SIG-M5 treated with dmso at 0.1 percent for 504 hours (cell line): ENCODE results near the gene ZMYND11.

ENCODE experiments used
- DNase-seq: peaks from one replicate; lab custom pipeline; 2025; ENCODE audit not compliant: unreplicated experiment; lab: John Stamatoyannopoulos, UW

The ZMYND11 gene

DNA sequence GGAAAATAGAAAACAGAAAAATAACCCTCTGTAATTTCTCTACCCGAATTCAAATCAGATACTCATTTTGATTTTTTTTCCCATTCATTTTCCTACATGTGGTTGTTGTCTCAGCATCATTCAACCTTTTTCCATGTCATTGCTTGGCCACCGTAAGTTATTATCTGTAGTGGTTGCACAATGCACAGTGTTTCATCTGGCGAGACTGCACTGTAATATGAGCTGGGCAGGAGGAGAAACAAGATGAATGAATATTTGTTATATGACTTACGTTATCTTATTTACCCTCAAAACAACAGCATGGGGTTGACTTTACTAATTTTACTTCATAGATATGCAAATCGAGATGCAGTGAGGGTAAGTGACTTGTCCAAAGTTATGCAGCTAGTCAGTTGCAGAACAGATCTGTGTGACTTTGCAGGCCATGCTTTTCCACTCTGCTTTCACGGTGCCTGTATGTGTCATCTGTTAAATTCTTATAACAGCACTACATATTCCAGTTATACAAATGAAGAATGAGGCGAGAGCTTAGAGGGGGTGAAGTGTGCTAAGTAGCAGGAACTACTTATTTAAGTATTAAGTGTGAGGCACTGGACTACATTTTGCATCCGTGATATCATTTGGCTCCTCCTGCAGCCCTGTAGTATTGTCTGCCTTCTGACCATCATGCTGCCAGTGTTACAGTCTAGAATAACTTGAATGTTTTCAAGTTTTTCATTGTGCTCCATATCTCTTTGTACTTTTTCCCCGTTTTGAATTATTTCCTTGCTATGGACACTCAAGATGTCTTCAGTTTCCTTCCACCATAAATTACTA, 56.7 kb downstream of the ZMYND11 start:
- no peak for DNase-seq

DNA sequence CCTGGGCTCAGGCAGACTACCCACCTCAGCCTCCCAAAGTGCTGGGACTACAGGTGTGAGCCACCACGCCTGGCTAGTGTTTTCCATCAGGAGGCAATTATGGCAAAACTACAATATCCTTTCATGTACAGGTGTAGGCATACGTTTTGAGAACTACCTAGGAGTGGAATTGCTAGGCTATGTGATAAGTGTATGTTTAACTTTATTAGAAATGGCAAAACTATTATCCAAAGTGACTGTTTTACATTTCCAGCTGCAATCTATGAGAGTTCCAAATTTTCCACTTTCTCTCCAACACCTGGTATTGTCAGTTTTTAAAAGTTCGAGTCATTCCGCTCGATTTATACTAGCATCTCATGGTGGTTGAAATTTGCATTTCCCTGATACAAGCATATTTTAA, 59.0 kb downstream of the ZMYND11 start:
- DNase-seq: no peak

DNA sequence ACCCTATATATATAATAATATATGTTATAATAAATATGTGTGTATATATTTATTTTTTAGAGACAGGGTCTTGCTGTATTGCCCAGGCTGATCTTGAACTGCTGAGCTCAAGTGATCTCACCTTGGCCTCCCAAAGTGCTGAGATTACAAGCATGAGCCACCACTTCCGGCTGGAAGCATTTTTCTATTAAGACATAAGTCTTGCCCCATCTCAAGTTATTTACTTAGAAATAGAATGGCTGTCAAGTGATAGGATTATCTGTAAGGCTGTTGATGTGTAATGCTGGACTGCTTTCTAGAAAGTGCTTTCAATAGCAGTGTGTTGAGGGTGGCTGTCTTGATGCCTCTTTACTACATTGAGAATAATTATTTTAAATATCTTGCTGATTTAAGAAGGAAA, 65.2 kb downstream of the ZMYND11 start:
- no peak for DNase-seq

DNA sequence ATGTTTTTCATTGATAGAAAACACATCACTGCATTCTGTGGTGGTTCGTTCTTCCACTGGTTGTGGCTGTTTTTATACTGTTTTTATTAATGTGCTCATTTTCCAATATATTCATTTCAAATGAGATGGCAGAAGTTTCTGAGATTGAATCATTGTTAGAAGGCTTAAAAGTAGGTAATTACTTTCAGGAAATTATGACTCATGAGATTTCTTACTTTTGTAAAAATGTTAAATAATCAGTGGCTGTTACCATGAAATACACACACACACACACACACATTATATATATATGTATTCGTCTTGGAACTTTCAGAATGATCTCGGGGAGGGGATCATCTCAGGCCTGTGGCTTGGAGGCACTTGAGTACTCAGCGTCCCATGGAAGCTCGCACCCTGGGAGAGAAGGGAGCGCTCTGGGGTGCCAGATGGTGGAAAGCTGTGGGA, 66.1 kb downstream of the ZMYND11 start:
- no peak for DNase-seq

DNA sequence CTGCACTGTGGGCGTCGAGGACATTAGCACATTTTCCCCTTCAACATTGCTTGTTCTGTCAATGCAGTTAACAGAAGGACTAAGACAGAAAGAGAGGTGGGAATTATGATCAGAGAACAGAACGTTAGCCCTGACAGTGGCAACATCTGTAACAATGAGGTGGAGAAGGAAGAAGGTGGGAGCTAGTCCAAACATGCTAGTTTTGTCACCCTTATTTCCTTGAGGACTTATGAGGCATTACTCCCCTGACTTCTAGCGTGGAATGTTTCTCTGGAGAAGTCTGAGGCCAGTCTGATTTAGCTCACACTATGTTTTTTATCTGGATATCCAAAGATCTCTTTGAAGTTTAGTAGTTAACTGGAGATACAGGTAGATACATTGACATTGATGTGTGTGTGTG, 73.4 kb downstream of the ZMYND11 start:
- no peak for DNase-seq

DNA sequence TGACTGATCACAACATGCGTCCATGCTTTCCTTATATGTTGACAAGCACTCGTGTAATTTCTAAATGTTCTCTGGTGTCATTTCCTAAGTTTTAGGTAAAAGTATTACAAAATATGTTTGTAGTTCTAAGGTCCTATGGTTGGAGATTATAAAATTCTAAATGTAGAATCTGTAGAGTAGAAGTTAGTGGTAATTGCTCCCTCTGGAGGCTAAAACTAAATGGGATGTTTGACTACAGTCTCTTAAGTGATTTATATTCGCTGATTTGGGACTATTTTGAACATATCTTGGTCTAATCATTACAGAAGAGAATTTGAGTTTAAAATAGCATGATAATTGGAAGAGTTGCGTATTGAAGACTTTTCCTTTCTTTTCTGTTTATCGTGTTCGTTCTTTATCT, 74.1 kb downstream of the ZMYND11 start:
- peak; percentile 6 for DNase-seq

DNA sequence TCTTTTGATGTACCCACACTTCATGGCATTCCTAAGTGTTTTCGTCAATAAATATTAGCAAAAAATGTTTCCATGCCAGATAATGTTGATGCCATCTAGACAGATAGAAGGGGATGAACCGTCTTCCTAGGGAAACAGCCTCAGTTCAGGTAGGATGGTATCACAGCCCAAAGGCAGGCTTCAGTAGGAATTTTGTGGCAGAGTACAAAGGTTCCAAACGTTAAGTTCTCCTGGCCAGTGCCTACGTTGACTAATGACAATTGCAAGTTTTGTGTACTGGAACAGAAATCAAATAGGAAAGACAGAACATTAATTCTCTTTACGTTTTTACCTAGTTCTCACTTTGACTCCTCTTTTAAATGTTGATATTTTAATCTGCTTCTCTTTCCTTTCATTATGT, 75.0 kb downstream of the ZMYND11 start:
- no peak for DNase-seq

DNA sequence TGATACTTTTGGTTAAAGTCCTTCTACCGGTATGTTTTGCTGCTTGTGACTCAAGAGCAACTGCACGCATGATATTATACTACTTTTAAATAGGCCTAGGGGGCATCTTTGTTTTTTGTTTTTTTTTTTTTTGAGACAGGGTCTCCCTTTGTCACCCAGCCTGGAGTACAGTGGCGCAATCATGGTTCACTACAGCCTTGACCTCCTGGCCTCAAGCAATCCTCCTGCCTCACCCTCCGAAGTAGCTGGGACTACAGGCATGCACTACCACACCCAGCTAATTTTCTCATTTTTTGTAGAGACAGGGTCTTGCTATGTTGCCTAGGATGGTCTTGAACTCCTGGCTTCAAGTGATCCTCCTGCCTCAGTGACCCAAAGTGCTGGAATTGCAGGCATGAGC, 80.2 kb downstream of the ZMYND11 start:
- no peak for DNase-seq

DNA sequence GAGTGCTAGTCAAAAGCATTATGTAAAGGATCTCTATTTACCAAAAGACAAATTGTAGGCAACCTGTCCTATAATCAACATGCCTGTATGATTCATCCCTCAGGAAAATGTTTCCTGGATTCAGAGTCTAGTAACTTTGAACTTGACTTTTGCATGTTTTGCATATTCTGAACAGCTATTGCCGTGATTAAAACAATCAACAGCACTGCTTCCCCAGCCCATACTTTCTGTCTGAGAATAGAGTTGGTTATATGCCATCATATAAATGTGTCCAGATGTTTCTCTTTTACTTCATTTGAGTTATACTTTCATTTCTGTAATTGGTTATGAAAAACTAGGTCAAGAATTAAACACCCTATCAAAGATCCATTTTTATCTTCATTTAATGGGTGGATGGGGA, 83.5 kb downstream of the ZMYND11 start:
- no peak for DNase-seq

DNA sequence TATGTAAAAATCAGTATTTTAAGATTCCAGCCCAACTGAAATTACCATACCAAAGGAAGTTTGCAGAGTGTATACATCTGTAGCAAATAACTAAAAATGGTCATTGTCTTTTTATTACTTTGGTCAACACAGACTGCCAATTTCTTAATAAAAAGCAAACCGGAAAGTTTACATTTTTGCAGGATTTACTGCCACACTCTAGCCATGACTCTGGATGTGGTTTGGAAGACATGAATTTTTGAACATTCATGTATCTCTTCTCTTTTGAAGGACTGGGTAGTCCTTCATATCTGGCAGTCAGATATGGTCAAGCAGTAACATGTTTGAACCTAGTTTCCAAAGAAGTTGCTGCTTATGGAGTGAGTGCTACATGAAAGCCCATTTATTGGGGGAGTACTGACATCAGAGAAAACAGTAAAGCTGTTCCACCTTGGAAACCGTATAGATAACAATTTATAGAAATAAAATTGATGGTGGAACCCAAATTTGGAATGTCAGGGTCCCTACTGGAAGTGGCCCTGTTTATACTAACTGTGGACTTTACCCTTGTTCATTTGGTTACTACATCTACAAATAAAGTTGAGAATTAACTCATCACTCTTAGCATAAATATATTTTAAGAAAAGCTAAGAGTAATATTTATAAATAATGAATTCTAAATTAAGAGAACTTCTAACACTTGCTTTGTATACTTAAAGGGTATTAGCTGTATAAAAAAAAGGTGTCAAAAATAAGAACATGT, 84.6 kb downstream of the ZMYND11 start:
- DNase-seq: no peak

DNA sequence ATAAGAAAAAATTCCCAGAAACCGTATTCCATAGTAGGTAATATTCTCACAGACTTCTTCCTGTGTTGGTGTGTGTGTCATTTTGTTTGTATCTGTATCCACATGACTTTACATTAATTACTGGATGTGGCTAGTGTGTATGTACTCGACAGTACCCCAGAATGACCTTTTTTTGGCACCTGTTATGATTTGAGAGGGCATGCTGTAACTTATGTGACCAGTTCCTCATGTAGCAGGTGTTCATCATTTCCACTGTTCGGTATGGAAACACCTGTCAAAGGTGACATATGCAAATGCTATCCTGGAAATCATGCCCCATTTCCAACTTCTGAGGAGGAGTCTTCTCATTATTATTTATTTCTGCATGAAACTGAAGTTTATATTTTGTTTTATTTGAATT, 89.3 kb downstream of the ZMYND11 start:
- DNase-seq: no peak

DNA sequence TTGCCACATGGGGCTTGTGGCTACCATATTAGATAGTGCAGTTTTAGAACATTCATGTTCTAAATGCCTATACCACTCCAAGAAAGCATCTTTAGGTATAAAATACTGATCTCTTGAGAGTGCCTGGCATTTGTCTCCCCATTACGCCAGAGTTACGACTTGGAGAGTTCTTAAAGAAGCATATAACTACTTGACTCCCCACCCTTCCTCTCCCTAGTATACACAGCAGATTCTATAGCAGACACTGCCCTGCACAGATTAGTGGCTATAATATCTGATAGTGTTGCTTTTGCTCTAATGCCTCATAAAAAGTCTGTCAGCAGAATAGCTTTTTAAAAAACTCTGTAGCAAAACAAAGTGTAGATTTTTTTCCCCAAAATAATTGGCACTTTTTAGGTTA, 90.8 kb downstream of the ZMYND11 start:
- no peak for DNase-seq

DNA sequence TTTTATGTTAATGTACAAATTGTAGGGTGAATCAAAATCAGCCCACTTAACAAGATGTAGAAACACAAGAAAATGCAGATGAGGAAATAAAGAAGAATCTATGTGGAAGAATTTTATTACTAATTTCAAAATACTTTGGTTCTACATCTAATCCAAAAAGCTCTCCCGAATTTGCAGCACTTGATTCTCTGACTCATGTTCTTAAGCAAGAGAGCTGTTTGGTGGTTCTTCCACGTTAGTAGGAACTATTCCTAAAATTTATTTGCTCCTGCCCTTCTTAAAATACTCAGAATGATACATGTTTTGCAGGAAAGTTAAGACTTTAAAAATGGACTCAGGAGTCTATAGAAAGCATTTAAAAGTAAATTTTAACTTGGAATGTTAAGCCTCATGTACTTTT, 91.8 kb downstream of the ZMYND11 start:
- peak; percentile 10 for DNase-seq

DNA sequence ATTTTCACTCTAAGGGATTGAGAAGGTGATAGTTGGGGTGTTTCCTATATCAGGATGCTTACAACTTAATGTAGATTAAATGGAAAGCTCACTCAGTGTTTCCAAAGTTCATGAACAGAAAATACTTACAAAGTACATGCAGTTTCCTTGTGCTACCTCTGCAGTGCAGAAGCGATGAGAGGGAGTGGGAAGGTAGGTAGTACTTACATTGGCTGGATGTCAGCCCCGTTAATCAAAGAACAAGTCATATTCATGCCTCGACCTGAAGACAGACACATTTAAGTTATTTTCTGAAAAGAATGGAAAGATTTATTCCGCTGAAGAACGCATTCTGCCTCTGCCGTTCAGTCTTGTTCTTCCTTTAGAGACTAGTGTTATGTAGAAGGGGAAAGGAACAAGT, 93.1 kb downstream of the ZMYND11 start:
- no peak for DNase-seq

DNA sequence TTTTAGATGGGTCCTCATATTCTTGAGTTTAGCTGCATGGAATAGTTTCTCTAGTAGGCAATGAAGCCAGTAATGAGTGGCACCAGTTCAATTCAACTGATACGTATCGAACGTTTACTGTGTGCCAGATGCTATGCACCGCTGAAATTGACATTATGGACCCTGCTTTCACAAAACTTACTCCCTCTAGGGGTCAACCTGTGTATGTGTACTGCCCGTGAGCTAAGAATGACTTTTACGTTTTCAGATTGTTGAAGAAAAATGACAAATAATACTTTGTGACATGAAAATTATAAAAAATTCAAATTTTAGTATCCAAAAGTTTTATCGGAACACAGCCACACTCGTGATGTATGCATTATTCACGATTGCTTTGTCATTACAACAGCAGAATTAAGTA, 95.5 kb downstream of the ZMYND11 start:
- peak; percentile 3 for DNase-seq

DNA sequence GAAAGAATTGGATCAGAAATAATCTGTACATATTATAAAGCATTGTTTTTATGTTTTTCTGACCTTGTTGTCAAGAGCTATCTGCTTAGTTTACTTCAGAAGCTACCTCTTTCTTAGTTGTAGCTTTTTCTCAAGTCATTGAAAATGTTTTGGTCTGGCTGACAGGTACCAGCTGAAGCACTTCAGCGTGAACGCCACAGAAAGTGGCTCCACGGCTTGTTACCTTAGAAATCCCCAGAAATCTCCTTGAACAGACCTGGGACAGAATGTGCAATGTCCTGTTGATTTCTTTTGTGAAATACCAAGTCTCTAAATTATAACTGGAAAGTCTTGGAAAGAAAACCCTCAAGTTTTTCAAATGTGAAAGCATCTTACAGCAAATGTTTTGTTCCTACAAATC, 96.8 kb downstream of the ZMYND11 start:
- DNase-seq: no peak

DNA sequence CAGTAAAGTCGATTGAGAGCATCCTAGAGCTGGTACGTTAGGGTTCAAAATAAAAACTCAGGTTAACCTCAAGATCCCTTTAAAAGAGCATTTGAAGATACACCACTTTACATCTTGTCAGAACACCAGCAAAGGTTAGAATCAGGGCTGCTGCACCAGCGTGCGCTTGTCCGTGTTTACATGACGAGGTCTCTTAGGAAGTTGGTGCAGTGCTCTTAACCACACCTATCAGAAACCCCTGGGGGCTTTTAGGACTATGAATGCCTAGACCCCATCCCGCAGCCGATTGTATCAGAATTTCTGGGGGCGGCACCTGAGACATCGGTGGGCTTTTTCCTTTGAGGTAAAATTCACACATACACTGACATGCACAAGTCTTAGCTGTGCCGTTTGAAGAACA, 97.6 kb downstream of the ZMYND11 start:
- no peak for DNase-seq

DNA sequence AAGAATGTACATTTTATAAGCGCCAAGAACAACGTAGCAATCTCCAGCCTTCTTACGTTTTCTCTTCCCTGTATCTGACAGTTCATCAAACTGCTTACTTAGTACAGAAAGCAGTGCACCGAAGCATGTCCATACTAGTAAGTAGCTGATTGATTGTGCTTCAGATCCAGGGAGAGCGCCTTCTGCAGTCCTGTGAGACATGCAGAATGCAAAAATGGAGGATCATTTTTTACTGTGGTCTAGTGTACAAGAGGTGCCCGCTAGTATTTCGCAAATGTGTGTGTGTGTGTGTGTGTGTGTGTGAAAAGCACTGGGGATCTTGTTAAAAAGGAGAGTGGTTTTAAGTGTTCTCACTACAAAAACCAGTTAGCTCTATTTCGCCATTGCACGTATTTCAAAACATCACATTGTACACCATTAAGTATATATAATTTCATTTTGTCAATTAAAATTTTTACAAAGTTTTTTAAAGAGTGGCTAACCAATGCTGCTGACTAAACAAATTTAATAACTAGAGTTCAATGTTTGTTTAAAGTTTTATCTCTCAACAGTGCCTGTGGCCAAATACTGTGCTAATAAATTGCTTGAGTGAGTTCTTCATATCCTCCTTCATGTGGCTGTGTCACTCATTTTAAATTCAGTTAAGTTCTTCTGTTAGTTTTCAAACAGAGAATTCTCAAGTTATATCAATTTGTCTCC, 99.6 kb downstream of the ZMYND11 start:
- no peak for DNase-seq

DNA sequence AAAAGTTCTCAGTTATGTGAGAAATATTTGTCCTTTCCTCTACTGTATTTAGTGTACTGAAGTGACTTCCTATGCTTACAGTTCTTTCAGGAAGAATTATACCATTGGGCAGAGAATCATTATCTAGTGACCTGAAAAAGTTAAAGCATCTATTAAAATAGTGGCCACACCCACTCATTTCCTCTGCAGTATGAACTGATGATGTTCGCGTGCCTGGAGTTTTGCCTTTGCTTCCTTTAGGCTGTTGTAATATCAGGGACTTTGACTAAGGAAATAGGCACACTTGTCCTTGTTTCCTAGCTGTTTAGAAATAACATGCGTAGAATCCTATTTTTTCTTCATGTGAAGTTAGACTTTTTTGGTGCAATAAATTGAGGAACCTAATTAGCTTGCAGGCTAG, 100.7 kb downstream of the ZMYND11 start:
- DNase-seq: no peak

DNA sequence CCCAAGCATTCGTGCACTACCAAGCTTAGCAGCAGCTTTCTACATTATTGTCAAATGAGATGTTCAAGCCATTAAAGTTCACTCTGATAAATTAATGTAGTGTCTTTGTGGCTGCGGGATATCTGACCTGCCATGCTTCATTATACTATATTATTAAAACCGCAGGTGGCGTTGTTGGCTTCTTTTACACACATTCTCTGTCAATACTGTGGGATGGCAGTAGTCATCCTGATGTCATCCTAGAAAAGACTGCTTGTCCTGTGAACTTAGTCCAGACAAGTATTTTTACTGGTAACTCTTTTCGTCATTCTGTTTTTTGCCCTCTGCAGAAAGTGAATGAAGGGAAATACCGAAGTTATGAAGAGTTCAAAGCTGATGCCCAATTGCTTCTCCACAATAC, 103.9 kb downstream of the ZMYND11 start:
- no peak for DNase-seq

DNA sequence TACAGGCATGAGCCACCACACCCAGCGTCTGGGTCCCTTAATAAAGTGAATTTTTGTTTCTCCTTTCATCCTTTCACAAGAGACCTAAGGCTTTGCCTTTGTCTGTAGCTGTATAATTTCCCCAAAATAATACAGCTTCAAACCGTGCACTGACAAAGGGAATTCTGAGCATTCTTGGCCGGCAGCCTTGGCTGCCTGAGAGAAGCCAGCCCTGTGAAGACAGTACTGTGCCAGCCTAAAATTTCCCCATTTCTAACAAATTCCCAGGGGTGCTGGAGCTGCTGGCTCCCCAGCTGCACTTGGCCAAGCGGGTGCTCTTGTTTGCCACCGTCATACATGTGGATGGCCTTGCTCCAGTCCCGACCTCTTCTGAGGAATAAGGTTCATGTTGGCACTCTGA, 106.2 kb downstream of the ZMYND11 start:
- no peak for DNase-seq
